HG02588 (cell line): ENCODE measurements around the gene AGT.
"Not testable (repeated sequence)": the region's sequence is repeated elsewhere in the genome, so short reads cannot be mapped to it uniquely, and the experiment has no call there.

Experiments used
- ATAC-seq: cut with Tn5 transposase; IDR thresholded peaks from one replicate; pipeline ENCODE4 v1.9.1; 2021; ENCODE audit warnings: mild to moderate bottlenecking, moderate library complexity; ENCODE audit not compliant: unreplicated experiment

The AGT gene

DNA sequence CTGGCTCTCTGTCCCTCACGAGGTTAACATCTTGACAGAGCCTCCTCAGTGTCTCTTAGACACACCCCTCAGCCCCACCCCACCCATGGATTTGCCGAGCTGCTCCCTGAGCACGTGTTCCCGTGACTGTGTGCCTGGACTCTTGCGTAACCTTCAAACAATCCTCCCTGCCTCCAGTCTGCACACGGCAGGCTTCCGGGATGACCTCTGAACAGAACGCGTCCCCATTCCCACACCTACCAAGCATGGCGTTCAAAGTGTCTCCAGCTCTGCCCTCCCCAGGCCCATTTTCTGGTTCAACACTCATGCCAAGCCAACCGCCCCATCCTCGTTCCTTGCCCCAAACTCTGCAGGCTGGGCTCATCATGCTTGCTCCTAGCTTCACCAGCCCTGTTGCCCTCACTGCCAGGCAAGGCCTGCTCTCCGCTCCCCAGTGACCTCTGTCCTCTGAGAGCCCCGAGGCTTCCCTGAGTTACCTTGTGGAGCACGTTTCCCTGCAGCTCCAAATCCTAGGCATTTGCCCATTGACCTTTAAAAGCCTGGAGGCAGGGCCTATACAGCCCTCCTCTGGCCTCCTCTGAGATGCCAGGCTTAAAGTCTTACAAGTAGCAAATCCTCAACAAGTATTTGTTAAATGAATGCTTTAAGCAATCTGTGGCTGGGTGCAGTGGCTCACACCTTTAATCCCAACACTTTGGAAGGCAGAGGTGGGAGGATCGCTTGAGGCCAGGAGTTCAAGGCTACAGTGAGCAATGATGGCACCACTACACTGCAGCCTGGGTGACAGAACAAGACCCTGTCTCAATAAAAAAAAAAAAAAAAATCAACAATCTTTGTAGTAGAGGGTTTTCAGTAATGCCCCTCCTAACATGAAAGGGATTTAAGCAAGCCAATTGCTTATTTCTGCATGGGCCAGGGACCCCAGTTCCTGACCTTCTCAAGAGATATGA lies 5.0 kb downstream of the AGT start:
- ATAC-seq: no peak

DNA sequence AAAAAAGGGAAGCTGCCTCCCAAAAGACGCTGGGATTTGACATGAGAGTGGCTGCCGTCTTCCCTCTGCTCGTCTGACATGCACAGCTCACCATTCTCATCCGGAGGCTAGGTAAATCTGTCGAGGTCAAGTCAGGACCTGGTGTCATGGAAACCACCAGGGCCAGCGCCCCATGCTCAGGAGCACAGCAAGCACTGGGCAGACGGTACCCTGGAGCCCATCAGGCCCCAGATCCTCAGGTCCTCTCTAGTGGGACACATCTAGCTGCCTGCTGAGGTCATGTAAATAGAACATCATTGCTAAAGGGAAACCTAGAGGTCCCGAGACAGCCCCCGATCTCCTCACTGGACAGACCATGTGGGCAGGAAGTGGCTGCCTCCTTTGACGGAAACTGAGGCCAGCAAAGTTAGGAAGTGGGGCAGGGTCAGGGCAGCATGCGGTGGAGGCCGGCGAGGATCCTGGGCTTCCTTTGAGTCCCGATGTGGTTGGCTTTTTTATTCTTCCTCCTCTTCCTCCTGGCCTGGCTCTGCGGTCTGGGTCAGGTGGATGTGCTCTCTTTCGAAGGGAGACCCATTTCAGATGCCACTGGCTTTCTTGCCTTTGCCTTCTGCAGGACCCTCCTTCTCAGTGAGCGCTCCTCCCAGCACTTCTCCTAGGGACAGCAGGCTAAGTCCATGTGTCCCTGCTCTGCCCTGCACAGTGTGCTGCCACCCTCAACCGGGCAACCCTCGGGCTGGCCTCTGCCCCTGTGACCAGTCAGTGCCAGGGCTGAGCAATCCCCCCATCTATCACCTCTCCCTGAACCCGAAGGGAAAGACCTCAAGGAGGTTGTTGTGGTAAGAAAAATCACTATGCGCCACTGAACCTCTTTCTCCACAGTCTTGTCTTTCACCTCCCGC lies 5.9 kb downstream of the AGT start:
- ATAC-seq: no peak

DNA sequence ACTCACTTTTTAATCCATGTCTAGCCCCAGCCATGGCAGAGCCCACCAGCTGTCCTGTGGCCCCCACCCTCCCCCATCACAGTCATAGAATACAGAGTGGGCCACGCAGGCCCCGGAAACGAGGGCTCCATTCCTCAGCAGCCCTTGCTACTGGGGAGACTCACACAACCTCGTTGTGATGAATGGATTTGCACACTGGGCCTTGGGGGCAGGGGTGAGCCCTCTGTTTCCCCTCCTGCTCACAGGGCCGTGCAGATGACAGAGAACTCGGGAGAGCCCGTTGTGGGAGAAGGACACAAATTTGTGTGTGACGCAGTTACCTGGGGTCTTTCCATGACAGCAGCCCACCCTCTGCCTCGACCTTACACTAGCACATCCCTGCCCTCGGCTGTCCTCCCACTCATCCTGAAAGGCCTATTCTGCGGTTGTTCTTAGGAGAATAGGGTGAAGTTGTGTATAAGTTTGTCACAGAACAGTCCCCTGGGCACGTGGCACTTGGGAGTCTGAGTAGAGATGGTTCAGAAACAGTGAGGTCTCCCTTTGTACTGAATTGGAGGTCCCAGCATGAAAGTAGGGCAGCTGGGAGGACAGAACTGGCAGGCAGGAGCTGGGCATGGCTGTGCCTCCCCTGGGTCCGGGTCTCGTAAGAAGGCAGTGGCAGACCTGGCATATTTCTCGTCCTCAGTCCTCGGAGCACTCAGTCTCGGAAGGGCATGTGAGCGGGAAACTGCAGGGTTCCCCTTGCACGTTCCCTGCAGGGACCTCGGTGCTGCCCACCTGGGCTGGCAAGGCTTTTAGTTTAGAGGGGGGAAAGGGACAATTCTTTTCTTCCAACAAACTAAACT lies 6.8 kb downstream of the AGT start:
- ATAC-seq: no peak

DNA sequence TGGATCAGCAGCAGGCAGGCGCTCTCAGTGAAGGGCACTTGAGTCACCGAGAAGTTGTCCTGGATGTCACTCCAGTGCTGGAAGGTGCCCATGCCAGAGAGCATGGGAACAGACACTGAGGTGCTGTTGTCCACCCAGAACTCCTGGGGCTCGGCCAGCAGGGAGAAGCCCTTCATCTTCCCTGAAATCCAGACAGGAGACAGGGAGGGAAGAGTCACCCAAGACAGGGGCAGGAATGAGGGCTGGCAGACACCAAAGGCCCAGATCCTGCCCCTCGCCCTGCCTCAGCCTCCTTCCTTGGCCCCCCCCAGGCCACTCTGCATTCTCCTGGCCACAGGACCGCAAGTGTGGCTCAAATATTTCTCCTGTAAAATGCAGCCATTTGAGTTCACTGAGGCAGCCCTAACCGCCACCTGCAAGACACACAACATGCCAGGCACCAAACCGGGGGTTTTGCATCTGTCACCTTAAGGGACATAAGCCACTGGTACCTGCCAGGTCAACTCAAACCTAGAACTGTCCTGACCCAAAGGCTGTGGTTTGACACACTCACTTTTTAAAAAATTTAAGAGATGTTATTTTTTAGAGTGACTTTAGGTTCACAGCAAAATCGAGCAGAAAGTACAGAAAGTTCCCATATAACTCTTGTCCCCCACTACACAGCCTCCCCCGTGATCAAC lies 7.8 kb downstream of the AGT start:
- no peak for ATAC-seq

DNA sequence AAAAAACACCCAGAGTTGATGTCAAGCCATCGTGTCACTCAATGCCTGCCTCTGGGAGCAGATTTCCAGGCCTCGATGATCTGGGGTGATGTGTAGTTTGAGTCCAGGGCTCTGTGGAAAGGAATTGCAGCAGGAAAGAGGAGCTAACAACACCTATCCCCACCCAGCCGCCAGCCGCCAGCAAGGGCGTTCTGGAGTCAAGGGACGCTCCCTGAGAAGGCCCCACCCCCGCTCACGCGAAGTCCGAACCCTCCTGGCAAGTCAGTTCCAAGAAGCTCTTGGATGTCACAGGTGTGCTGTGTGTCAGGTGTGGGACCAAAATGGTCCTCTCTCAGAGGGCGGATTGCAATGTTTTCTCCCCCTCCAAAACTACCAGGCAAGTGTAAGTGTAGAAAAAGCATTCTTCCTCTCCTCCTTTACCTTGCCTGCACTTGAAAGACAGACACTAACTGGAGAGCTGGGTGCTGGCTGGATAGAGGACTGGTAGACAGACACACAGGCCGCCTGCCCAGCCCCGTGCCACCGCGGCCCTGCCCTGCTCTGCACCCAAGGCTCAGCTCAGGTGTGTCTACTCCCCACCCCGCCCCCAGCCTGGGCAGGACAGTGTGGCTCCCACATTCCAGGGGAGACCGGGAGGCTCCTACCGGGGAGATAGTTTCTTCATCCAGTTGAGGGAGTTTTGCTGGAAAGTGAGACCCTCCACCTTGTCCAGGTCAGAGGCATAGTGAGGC lies 8.5 kb downstream of the AGT start:
- ATAC-seq: no peak

DNA sequence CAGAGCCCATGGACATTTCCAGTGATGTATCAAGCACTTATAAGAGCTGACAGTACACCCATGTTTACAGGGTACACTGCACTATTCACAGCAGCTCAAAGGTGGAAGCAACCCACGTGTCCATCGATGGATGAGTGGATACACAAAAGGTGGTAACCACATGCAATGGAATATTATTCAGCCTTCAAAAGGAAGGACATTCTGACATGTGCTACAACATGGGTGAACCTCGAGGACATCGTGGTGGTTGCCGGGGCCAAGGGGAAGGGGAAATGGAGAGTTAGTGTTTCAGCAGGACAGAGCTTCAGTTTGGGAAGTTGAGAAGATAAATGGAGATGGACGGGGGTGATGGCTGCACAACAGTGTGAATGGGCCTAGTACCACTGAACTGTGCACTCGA lies 9.1 kb downstream of the AGT start:
- ATAC-seq: no peak

DNA sequence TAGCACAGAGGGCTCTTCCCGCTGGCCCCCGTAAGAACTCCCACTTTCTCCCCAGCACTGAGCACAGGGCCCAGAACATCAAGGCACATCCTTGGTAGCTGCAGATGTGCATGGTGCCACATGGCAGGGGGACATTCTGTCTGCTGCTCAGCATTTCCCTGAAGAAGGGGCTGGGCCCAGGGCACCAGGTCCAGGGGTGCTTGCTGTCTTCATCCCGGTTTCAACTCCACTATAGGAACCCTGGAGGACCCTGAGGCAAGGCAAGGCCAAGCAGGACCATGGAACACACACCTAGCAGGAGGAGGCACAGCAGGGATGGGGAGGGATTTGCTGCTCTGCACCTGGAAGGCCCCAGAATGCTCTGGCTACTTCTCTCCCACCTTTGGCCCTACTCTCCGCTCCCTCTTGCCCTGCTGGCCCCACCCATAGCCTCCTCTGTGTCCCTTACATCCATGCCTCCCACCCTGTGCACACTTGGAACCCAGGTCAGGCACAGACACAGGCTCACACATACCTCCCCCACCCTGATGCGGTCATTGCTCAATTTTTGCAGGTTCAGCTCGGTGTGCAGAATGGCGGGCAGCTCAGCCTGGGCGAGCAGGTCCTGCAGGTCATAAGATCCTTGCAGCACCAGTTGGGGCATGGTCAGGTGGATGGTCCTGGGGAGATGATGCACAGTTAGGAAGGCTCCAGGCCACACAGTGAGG lies 10.1 kb downstream of the AGT start:
- ATAC-seq: no peak

DNA sequence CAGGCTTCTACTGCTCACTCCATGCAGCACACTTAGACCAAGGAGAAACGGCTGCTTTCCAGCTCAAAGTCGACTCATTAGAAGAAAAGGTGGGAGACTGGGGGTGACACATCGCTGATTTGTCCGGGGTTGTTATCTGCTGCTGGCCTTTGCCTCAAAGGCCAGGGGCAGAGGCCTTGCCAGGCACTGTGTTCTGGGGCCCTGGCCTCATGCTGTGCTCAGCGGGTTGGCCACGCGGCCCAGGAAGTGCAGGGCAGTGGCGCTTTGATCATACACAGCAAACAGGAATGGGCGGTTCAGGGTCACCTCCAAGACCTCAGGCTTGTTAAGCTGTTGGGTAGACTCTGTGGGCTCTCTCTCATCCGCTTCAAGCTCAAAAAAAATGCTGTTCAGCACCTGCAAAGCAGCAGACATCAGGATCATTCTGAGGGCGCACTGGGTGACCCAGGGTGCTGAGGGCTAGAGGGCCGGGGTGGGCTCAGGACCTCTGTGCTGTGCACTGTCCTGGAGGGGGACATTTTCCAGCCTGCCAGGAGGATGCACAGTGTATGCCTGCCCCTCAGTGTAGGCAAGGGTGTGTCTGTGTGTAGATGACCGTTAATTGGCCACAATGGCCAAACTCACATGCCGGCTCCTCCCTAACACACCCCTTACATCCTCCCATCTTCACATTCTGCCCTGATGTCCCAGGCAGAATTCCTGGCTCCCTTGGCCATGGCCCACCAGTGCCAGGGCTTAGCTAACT lies 10.8 kb downstream of the AGT start:
- ATAC-seq: no peak

DNA sequence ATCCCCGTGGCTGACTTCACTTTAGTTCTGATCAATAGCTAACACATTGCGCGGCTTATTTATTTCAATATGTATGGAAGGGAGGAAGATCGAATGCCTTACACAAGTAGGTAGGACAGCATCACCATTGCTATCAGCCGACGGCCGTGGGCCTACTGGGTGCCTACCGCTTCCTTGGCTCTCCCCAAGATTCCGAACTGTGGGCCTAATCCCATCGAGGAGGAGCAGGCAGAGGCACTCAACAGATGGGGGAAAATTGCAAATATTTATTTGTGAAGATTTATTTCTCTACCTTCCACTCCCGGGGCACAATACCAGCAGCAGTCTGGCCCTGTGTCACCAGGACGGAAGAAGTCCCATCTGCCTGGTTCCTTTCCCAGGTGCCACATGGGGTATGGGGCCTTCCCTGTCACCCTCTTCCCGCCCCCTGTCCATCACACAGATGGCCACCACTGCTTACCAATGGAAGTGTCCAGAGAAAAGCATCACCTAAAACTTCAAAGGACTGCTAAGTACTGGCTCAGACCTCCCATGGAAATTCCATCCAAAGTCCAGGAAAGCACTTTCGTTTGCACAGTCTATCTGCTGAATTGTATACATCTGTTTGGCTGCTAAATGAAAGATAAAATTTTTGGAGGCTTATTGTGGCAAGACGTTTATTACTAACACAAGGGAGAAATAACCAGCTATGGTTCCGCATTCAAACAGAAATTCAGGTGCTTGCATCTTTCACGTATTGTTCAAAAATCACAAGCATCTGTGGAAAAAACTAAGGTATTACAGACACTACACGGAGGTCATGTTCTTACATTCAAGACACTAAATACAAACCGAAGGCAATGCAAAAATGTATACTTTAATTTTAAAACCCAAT lies 11.8 kb downstream of the AGT start:
- no peak for ATAC-seq

DNA sequence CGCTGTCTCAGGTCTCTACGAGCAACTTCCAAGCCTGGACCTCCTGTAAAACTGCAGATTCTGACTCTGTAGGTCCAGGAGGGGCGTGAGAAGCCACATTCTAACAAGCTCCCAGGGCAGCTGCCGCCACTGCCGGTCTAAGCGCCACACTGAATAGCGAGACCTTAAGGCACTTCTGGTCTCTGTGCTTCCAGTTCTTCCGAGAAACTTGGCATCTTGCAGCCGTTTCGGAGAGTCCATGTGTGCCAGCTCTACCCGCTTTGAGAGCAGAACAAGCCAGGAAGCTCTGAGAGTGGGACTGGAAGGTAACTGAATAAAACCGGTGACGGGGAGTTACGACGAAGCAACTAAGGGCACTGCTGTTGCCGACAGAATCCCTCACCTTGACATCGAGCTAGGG lies 12.5 kb downstream of the AGT start:
- ATAC-seq: no peak

DNA sequence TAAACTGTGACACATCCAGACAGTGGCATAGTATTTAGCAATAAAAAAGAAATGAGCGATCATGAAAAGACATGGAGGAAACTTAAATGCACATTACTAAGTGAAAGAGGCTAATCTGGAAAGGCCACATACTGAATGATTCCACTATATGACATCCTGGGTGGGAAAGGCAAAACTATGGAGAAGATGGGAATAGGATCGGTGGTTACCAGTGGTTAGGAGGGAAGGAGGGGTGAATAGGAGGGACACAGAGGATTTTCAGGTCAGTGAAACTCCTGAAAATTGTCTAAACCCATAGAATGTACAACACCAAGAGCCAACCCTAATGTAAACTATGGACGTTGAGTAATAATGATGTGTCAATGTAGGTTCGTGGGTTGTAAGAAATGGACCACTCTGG lies 13.8 kb downstream of the AGT start:
- no peak for ATAC-seq

DNA sequence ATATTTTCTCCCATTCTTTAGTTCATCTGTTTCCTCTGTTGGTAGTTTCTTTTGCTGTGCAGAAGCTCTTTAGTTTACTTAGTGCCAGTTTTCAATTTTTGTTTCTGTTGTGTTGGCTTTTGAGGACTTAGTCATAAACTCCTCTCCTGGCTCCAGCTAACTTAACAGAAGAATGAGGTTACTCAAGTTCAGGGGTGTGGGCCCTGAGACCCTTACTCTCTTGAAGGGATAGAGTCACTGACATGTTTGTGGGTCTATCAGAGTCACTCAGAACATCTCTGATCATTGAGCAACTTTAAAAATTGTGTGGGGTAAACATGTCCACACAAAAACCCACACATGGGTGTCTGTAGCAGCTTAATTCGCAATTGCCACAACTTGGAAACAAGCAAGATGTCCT lies 14.2 kb downstream of the AGT start:
- no peak for ATAC-seq

DNA sequence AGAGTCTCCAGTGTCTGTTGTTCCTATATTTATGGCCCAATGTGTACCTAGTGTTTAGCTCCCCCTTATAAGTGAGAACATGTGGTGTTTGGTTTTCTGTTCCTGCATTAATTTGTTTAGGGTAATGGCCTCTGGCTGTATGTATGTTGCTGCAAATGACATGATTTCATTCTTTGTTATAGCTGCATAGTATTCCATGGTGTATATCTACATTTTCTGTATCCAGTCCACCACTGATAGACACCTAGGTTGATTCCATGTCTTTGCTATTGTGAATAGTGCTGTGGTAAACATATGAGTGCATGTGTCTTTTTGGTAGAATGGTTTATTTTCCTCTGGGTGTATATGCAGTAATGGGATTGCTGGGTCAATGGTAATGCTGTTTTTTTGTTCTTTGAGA lies 15.0 kb downstream of the AGT start:
- ATAC-seq: not testable (repeated sequence)

DNA sequence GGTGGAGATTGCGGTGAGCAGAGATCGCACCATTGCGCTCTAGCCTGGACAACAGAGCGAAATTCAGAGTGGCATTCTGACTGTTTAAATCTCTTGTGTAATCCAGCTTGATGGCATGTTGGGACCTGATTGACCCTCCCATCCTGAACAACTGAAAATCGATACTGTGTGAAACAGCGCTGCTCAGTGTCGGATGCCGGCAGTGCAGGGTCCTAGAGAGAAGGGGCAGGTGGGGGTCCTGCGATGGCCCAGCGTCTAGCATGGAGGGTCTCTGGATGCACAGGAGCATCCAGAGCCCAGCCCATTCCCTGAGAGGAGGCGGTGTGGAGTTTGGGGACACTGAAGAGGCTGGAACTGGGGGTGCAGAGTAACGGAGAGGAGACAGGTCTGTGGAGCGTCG lies 15.8 kb downstream of the AGT start:
- no peak for ATAC-seq

DNA sequence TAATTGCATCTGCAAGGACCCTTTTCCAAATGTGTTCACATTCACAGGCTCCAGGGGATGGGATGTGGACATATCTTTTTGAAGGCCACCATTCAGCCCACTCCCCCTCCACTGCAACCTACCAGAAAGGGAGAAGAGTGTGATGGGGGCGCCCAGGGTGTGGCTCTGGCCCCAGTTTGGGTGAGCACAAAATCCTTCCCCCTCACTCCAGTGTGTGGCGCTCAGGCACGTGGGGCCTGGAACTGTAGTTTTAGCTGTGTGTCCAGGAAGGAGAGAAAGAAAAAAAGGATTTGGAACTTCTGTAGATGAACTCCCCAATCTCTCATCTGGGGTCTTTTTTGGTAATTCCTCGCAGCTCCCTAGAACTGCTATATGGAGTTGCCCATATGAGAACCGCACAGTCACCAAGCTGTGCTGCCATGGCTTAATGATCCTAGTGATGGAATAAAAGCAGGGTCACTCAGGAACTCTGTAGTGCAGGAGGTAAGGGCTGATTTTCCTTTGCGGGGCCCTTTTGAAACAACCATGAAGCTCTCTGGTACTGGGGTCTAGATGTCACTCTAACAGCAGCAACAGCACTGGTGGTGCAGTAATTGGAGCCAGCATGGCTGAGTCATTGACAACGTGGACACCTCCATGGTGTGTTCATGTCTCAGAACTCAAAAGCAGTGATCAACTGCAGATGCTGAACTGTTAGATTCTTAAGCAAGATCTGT lies 17.0 kb downstream of the AGT start:
- no peak for ATAC-seq

DNA sequence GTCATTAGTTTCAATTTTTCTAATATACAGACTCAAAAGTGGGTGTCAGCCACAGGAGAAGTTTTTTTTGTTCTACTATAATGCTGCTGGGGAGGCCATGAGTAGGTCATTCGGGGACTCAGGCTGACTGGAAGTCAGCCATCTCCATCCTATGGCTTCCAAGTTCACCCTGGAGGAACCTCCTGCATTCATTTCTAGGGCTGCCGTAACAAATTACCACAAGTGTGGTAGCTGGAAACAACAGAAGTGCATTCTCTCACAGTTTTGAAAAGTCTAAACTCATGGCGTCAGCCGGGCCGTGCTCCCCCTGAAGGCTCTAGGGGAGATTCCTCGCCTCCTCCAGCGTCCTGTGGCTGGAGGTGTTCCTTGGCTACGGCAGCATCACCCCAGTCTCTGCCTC lies 17.7 kb downstream of the AGT start:
- no peak for ATAC-seq

DNA sequence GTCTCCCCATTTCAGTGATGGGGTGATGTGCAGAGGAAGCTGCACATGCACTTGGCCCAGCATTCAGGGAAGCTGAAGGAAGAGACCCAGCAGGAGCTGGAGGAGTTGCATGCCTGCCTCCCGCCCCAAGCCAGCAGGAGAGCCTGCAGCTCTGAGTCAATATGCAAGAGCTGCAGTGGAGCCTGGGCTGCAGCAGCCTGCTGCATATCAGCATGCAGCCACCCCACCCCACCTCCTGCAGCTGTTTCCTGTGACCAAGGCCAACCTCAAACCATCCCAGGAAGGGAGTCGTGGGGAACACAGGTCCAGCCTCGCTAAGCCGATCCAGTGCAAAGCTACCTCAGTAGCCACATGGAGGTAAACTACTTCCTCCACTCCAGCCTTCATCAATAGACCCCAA lies 18.9 kb downstream of the AGT start:
- no peak for ATAC-seq
